ENCODE data around the gene TPCN1. TPM values are rescaled to one million over a fixed set of nuclear protein-coding genes. Genes with fewer than 3 reads are reported as not detected.

Gene TPCN1
- total RNA-seq, 4 donors from 2014 or later = 15.5 to 48.8 (median 34.5) TPM

GRCh38 chr12:113248051-113248825, 27.0 kb downstream of the TPCN1 start:
- no peak for DNase-seq
- no peaks in the 10 kb centered on the region for H3K27me3 ChIP-seq
- peaks cover 38 to 50% (median 42%) of the 10 kb centered on the region in 3 donors for H3K4me1 ChIP-seq
- peak overlapping the region in 3 of 4 donors; percentile 89 to 95 (median 92) for H3K27ac ChIP-seq
- peaks cover 0 to 49% (median 0%) of the 10 kb centered on the region in 3 donors for H3K36me3 ChIP-seq
- H3K9me3 ChIP-seq = peaks cover 0 to 5% (median 0%) of the 10 kb centered on the region in 3 donors
- no peak overlapping the region for H3K4me3 ChIP-seq
- WGBS, 2 donors = 83 to 88% methylated on average over 19 to 22 of the region's 22 CpGs
- TF ChIP-seq POLR2A (IDR thresholded peaks at IDR 0.05) = no peak
- TF ChIP-seq CTCF (IDR thresholded peaks at IDR 0.05) = no peak
- intact Hi-C loops (cut with DNase I) = no loop called here

GRCh38 chr12:113248842-113249435, 27.7 kb downstream of the TPCN1 start:
- TF ChIP-seq CTCF (IDR thresholded peaks at IDR 0.05) (no peak), POLR2A (IDR thresholded peaks at IDR 0.05) (no peak)
- intact Hi-C loops (cut with DNase I) = no loop called here
- no peak for DNase-seq
- no peaks in the 10 kb centered on the region for H3K27me3 ChIP-seq
- H3K27ac ChIP-seq = no peak overlapping the region
- H3K9me3 ChIP-seq = peaks cover 0 to 12% (median 0%) of the 10 kb centered on the region in 3 donors
- H3K36me3 ChIP-seq = peaks cover 0 to 55% (median 0%) of the 10 kb centered on the region in 3 donors
- peaks cover 31 to 43% (median 35%) of the 10 kb centered on the region in 3 donors for H3K4me1 ChIP-seq
- no peak overlapping the region for H3K4me3 ChIP-seq
- WGBS, 2 donors = 96% methylated on average over 5 to 6 of the region's 11 CpGs

GRCh38 chr12:113249546-113249945, 28.3 kb downstream of the TPCN1 start:
- H3K27me3 ChIP-seq = no peaks in the 10 kb centered on the region
- 92 to 94% methylated on average over 7 to 12 of the region's 12 CpGs for WGBS, 2 donors
- H3K36me3 ChIP-seq = peaks cover 0 to 61% (median 0%) of the 10 kb centered on the region in 3 donors
- no peak for DNase-seq
- TF ChIP-seq POLR2A (IDR thresholded peaks at IDR 0.05) (no peak), CTCF (IDR thresholded peaks at IDR 0.05) (no peak)
- H3K9me3 ChIP-seq = peaks cover 0 to 12% (median 0%) of the 10 kb centered on the region in 3 donors
- no peak overlapping the region for H3K27ac ChIP-seq
- intact Hi-C loops (cut with DNase I) = no loop called here
- H3K4me1 ChIP-seq = peaks cover 25 to 37% (median 29%) of the 10 kb centered on the region in 3 donors
- no peak overlapping the region for H3K4me3 ChIP-seq

GRCh38 chr12:113250045-113250444, 28.8 kb downstream of the TPCN1 start:
- Histone ChIP-seq H3K36me3 (peaks cover 0 to 66% (median 0%) of the 10 kb centered on the region in 3 donors), H3K4me3 (no peak overlapping the region), H3K27me3 (no peaks in the 10 kb centered on the region), H3K27ac (no peak overlapping the region), H3K4me1 (peaks cover 20 to 32% (median 24%) of the 10 kb centered on the region in 3 donors), H3K9me3 (peaks cover 0 to 12% (median 0%) of the 10 kb centered on the region in 3 donors)
- TF ChIP-seq POLR2A (IDR thresholded peaks at IDR 0.05) = no peak
- no peak for TF ChIP-seq CTCF (IDR thresholded peaks at IDR 0.05)
- DNase-seq = no peak
- intact Hi-C loops (cut with DNase I) = no loop called here
- 92 to 94% methylated on average over 6 of the region's 6 CpGs for whole genome bisulfite sequencing, 2 donors
